Motor neuron (in vitro differentiated cells): Measurements from ENCODE around the gene ADAMTS10. TPM values are rescaled to one million over a fixed set of nuclear protein-coding genes. Genes with fewer than 3 reads are reported as not detected.

Source experiments
- ATAC-seq, 8 experiments: fragments of 200-7000 bp; cut with Tn5 transposase; replicated peaks in 6 of 8; 2 replicates each; pipeline ENCODE4 v1.8.0; 2021; ENCODE audit warnings: mild to moderate bottlenecking in 8 of 8, moderate library complexity in 8 of 8
- H3K27ac ChIP-seq, 2 donors: fragments of 250-450 bp; sonication (Bioruptor Pico); 2 replicates each; pipeline ENCODE4 v1.9.0; 2021; ENCODE audit warnings: antibody characterized with exemption in 2 of 2, mild to moderate bottlenecking in 2 of 2, moderate library complexity in 1 of 2
- H3K4me1 ChIP-seq, 2 donors: fragments of 250-450 bp; sonication (Bioruptor Pico); replicated peaks in 1 of 2; 2 replicates each; pipeline ENCODE4 v1.6.1; 2021; ENCODE audit warnings: antibody characterized with exemption in 2 of 2, mild to moderate bottlenecking in 2 of 2, moderate library complexity in 1 of 2
- H3K4me3 ChIP-seq, 5 donors: fragments of 250-450 bp; sonication (Bioruptor Pico); 2 replicates each; pipeline ENCODE4 v1.9.0; 2021; ENCODE audit warnings: antibody characterized with exemption in 5 of 5, mild to moderate bottlenecking in 5 of 5, moderate library complexity in 4 of 5
- WGBS, 10 experiments: fragments of 450-650 bp; shearing (Covaris generic); methylation state at CpG; one replicate each; pipeline ENCODE4 v1.0.0; 2022; 5-methylcytosine and 5-hydroxymethylcytosine counted together
- in situ Hi-C, 9 experiments: fragments of 400-800 bp; cut with MboI; loops; one replicate each; pipeline ENCODE4 v1.15.0; 2021; ENCODE audit warnings: low sequenced_read_pairs in 9 of 9, low pct_unique_long_range_greater_than_20kb in 2 of 9; ENCODE audit not compliant: unreplicated experiment in 9 of 9
- total RNA-seq, 8 experiments: library from RNA; unstranded; fragments of 300-600 nt; gene quantifications; 2 replicates each; pipeline versions ENCODE4 v1.2.3 to v1.2.4, GENCODE V29; 2022

The ADAMTS10 gene
- total RNA-seq, result 10 to 100 TPM in 6 of 8 experiments, 1 to 10 TPM in 2; 5.1 to 45.3 (median 15.0) TPM

DNA sequence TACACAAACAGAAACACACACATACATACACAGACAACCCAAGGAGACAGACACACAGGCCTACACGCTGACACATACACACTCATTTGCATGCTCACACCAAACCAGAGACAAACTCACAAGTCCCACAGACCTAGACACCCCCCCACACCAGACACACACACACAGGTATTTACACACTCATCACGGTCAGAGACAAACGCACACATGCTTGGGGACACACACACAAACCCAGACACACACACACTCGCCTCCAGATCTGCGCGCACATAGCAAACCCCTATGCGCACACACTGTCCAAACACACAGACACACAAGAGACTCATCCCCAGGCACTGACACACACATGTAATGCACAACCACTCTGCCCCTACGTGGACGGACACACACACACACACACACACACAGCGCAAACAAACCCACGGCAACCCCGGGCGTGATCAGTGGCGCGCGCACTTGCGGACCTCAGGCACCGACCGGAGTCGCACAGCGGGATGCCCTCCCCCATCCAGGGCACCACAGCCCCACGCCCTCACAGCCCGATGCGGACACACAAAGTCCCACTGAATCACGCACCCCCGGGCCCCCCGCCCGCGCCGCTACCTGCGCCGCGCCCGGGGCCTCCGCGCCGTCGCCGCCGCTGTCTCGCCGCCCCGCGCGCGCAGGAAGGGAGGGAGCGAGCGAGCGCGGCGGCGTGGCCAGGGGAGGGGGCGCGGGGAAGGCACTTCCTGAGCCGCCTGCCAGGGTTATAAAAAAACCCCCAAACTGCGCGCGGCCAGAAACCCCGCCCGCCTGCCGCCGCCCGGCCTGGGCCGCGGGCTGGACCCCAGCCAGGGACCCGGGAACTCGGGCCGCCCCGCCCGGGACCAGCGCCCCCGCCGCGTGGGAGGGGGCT, at the start of gene ADAMTS10:
TSS of gene ADAMTS10 (minus strand) at position 675 of the 895 bp plus-strand sequence. CDS start 5,005 bp downstream, outside the sequence.
- in situ Hi-C loops, result no loop called here
- WGBS, 10 experiments, result 0 to 9% (median 0%) methylated on average over 1 to 5 of the region's 74 CpGs; no CpG with 5 or more reads in 4 of the 10 experiments
- H3K4me1 ChIP-seq, result peaks cover 3 to 13% of the 10 kb centered on the region in 2 donors
- H3K4me3 ChIP-seq, result peak within 1 kb of the TSS; percentile 73 to 99 (median 91)
- peak; percentile 2 to 63 (median 48) for ATAC-seq
- peak within 1 kb of the TSS; percentile 91 to 92 for H3K27ac ChIP-seq

DNA sequence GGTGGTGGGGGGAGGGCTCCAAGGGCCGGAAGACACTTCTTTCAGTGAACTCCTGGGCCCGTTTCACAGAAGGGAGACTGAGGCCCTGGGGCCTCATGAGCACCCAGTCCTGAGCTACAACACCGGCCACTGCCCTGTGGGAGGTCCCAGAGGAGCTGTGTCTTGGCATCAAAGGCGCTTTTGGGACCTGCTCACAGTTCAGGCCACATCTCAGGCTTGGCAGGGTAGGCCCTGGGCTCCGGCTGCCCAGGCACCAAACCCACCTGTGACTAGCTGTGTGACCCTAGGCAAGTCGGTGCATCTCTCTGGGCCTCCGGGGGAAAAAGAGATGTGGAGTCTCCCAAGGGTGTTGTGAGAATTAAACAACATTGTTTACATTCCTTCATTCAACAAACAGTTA, 49.4 kb upstream of the ADAMTS10 start:
- 52 to 70% (median 55%) methylated on average over 2 to 5 of the region's 7 CpGs; no CpG with 5 or more reads in 7 of the 10 experiments for WGBS, 10 experiments

DNA sequence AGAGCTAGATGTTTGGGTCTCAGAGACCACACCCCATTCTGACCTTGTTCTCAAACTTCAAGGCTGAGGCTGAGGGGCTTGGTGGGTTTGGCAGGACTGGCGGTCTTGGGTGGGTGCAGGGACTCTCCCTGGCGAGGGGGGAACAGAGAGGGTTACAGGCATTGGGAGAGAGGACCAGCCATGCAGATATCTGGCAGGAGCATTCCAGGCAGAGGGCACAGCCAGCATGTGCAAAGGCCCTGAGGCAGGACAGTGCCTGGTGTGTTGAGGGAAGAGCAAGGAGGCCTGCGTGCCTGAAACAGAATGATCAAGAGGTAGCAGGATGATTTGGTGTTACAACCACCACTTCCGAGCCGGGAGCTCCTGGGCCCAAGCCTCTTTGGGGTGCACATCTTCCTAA, 47.4 kb upstream of the ADAMTS10 start:
- no peak for ATAC-seq
- Histone ChIP-seq H3K4me1 (no peaks in the 10 kb centered on the region), H3K27ac (no peak overlapping the region), H3K4me3 (no peak overlapping the region)
- in situ Hi-C loops, result loop anchor here in 3 of 9 experiments (25.0 kb wide), 1 partner anchor 429 kb away; the partner anchor contains the start of gene OR1M1 (in 3 of the 3)
- WGBS, 10 experiments, result 40% methylated on average over 1 to 4 of the region's 5 CpGs; no CpG with 5 or more reads in 8 of the 10 experiments

More for the DNA sequence above, 49.4 kb upstream of the ADAMTS10 start:
- ATAC-seq, result no peak
- in situ Hi-C loops, result loop anchor here in 3 of 9 experiments (25.0 kb wide), 1 partner anchor 427 kb away; the partner anchor contains the start of gene OR1M1 (in 3 of the 3)
- Histone ChIP-seq H3K4me1 (no peaks in the 10 kb centered on the region), H3K27ac (no peak overlapping the region), H3K4me3 (no peak overlapping the region)

DNA sequence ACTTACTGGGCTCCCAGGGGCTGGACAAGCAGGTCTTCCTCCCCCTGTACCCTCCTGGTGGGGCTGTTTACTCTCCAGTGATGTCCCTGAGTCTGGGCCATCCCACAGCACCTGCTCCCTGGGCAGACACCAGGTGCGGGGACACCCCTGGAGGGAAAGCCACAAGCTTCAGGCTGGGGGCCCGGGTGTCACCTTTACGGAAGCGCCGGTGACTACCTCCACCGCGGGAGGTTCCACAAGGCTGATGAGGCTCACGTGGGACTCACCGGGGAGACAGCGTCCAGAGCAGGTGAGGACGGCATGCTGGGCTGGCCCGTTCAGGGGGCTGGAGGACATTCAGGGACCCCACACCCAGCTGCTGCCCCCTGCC, 44.8 kb upstream of the ADAMTS10 start:
- H3K4me3 ChIP-seq, result no peak overlapping the region
- 20 to 100% (median 75%) methylated on average over 1 to 4 of the region's 12 CpGs; no CpG with 5 or more reads in 7 of the 10 experiments for WGBS, 10 experiments
- no peaks in the 10 kb centered on the region for H3K4me1 ChIP-seq
- no peak for ATAC-seq
- in situ Hi-C loops, result loop anchor here in 3 of 9 experiments (25.0 kb wide), 1 partner anchor 432 kb away; the partner anchor contains the start of gene OR1M1 (in 3 of the 3)
- no peak overlapping the region for H3K27ac ChIP-seq

DNA sequence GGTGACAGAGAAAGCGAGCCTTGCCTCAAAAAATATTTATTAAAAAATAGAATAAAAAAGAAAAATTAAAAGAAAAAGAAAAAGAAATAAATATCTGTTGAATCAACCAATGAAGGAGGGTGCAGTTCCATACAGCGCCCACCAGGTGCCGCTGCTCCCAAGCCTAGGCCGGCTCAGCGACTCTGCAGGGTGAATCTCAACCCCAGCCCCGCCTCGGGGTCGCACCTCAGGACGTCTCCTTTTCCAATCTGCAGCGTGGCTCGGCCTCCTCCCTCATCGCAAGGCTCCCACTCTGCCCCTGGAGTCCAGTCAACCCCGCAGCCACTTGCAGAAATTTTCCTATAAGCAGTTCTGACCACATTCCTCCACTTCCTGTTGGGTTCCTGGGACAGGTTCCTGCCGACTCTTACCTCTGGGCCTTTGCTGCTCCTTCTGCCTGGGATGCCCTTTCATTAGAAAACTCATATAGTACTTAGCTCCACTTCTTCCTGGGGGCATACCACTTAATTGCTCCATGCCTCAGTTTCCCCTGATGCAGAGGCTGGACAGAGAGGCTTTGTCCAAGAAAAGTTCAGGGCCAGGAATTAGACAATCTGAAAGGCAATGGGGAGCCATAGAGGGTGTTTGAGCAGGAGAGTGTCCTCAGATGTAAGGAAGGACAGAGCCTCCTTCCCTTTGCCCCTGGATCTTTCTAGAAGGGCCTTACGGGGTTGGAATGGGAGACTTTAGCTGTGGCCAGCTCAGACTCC, 44.2 kb upstream of the ADAMTS10 start:
- in situ Hi-C loops, result loop anchor here in 3 of 9 experiments (25.0 kb wide), 1 partner anchor 433 kb away; the partner anchor contains the start of gene OR1M1 (in 3 of the 3)
- H3K4me3 ChIP-seq, result no peak overlapping the region
- ATAC-seq, result peak; percentile 27 to 74 (median 62)
- H3K27ac ChIP-seq, result no peak overlapping the region
- no peaks in the 10 kb centered on the region for H3K4me1 ChIP-seq
- 0 to 17% (median 4%) methylated on average over 2 to 13 of the region's 15 CpGs; no CpG with 5 or more reads in 1 of the 10 experiments for WGBS, 10 experiments

DNA sequence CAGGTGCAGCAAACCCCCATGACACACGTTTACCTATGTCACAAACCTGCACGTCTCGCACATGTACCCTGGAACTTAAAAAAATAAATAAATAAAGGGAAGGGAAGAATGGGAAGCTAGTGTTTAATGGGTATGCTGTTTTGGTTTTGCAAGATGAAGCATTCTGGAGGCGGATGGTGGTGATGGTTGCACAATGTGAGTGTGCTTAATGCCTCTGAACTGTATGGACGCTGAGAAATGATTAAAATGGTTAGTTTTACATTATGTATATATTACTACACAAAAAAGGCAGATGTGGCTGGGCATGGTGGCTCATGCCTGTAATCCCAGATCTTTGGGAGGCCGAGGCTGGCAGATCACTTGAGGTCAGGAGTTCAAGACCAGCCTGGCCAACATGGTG, 37.7 kb upstream of the ADAMTS10 start:
- in situ Hi-C loops, result loop anchor here in 1 of 9 experiments (25.0 kb wide), 1 partner anchor 439 kb away; the partner anchor contains the start of gene OR1M1
- Histone ChIP-seq H3K4me1 (no peaks in the 10 kb centered on the region), H3K27ac (no peak overlapping the region), H3K4me3 (no peak overlapping the region)
- no peak for ATAC-seq
- WGBS, 10 experiments, result 34 to 100% (median 73%) methylated on average over 1 to 6 of the region's 6 CpGs; no CpG with 5 or more reads in 1 of the 10 experiments

DNA sequence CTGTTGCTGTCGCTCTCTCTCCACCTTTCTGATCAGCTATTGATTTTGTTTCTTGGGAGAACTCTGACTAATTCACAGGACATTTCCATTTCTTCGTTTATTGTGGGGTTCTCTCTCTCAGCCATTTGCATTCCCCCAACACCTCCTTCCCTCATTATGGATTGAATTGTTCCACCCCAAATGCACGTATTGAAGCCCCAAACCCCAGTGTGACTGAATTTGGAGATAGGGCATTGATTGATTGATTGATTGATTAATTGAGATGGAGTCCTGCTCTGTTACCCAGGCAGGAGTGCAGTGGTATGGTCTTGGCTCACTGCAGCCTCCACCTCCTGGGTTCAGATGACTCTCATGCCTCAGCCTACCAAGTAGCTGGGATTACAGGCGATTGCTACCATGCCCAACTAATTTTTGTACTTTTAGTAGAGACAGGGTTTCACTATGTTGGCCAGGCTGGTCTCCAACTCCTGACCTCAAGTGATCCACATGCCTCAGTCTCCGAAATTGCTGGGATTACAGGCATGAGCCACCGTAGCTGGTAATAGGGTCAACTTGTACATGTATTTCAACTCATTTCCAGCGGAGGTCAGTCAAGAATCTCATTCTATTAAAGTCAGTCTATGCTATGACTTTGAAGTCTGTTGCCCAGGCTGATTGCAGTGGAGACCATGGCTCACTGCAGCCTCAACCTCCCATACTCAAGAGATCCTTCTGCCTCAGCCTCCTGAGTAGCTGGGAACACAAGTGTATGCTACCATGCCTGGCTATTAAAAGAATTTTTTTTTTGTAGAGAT, 33.5 kb upstream of the ADAMTS10 start:
- WGBS, 10 experiments, result 0 to 61% (median 36%) methylated on average over 1 to 7 of the region's 7 CpGs; no CpG with 5 or more reads in 1 of the 10 experiments
- no peak overlapping the region for H3K4me3 ChIP-seq
- no peak for ATAC-seq
- in situ Hi-C loops, result loop anchor here in 1 of 9 experiments (25.0 kb wide), 1 partner anchor 443 kb away; the partner anchor contains the start of gene OR1M1
- no peaks in the 10 kb centered on the region for H3K4me1 ChIP-seq
- no peak overlapping the region for H3K27ac ChIP-seq

DNA sequence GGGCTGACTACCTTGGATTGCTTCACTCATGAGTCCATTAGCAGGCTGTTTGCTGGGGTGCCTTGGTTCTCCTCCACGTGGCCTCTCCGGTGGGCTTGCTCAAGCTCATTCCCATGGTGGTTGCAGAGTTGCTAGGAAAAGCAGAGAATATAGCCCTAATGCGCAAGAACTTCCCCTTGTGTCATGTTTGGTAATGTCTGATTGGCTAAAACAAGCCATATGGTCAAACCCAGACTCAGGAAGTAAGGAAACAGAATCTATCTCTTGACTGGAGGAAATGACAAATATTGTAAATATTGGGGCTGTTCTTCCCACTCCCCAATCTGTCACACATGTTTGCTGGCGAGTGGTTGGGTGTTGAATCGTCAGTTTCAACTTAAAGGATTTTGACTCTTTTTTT, 32.0 kb upstream of the ADAMTS10 start:
- no peaks in the 10 kb centered on the region for H3K4me1 ChIP-seq
- WGBS, 10 experiments, result 20 to 90% (median 68%) methylated on average over 1 to 5 of the region's 5 CpGs; no CpG with 5 or more reads in 4 of the 10 experiments
- no peak overlapping the region for H3K4me3 ChIP-seq
- no peak overlapping the region for H3K27ac ChIP-seq
- ATAC-seq, result no peak
- in situ Hi-C loops, result loop anchor here in 1 of 9 experiments (25.0 kb wide), 1 partner anchor 445 kb away; the partner anchor contains the start of gene OR1M1

DNA sequence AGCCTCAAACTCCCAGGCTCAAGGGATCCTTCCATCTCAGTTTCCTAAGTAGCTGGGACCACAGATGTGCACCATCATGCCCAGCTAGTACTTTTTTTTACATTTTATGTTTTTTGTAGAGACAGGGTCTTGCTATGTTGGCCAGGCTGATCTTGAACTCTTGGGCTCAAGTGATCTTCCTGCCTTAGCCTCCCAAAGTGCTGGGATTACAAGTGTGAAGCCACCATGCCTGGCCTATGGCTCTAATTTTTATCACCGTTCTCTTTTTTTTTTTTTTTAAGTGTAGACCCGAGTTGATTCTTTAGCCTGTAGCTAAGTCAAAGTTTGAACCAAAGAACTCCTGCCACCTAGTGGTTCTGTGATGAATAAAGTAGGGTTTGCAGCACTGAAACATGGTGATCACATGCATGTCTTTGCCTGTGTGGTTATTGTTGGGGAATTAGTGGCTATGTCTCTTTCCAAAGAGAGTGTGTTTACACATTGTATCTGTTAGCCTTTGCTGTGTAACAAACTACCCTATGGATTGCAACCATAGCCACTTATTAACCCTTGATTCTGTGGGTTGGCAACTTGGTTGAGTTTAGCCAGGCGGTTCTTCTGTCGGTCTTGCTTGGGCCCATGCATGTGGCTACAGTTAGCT, 31.5 kb upstream of the ADAMTS10 start:
- peak in 3 of 8 experiments; percentile 34 to 78 (median 77) for ATAC-seq
- Histone ChIP-seq H3K27ac (no peak overlapping the region), H3K4me1 (no peaks in the 10 kb centered on the region), H3K4me3 (no peak overlapping the region)
- 0 to 60% (median 33%) methylated on average over 1 to 4 of the region's 4 CpGs; no CpG with 5 or more reads in 1 of the 10 experiments for WGBS, 10 experiments
- in situ Hi-C loops, result loop anchor here in 1 of 9 experiments (25.0 kb wide), 1 partner anchor 445 kb away; the partner anchor contains the start of gene OR1M1

DNA sequence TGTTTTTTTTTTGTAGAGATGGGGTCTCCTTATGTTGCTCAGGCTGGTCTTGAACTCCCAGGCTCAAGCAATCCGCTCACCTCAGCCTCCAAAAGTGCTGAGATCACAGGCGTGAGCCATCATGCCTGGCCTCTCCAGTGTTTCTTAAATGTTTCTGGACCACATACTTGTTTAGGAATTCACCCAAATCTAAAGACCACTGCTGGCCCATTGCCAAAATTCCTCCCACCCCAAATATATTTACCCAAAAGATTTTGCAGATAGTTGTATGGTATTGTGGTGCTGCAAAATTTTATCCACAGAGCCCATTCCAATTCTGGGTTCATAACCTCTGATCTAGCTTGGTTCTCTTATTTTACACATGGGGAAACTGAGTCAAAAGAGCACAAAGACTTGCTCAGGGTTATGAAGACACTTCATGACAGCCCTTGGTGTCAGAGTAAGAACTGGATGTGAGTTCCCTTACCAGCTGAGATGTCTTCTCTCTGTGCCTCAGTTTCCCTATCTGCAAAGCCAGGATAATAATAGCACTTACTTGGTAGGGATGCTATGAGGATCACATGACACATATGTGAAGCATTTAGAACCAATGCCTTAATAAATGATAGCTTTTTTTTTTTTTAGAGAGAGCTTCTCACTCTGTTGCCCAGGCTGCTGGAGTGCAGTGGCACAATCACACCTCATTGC, 30.8 kb upstream of the ADAMTS10 start:
- 0 to 100% (median 90%) methylated on average over 1 to 2 of the region's 2 CpGs; no CpG with 5 or more reads in 5 of the 10 experiments for WGBS, 10 experiments
- in situ Hi-C loops, result loop anchor here in 1 of 9 experiments (25.0 kb wide), 1 partner anchor 446 kb away; the partner anchor contains the start of gene OR1M1
- no peak for ATAC-seq

More for the DNA sequence above, 30.8 kb upstream of the ADAMTS10 start:
- Histone ChIP-seq H3K4me1 (no peaks in the 10 kb centered on the region), H3K27ac (no peak overlapping the region), H3K4me3 (no peak overlapping the region)
